VCaP (cell line): ENCODE measurements around the gene DEGS2.

Source experiments
- H3K27ac ChIP-seq: fragments of 450-650 bp; 2 replicates; pipeline ENCODE4 v1.5.1; 2017
- CTCF ChIP-seq: fragments of 450-650 bp; conservative IDR thresholded peaks from 2 replicates; pipeline ENCODE4 v1.5.1; 2017; ENCODE audit warnings: mild to moderate bottlenecking, moderate library complexity

The DEGS2 gene

GRCh38 chr14:100138955-100139354 is 20.5 kb downstream of the DEGS2 start:
- H3K27ac ChIP-seq = no peak overlapping the region
- TF ChIP-seq CTCF = no peak

GRCh38 chr14:100138082-100138787 is 21.2 kb downstream of the DEGS2 start:
- no peak for TF ChIP-seq CTCF
- H3K27ac ChIP-seq = no peak overlapping the region

- H3K27ac ChIP-seq = no peak overlapping the region
- TF ChIP-seq CTCF = no peak
These were observed 22.3 kb downstream of the DEGS2 start for GRCh38 chr14:100137173-100137572.

- no peak for TF ChIP-seq CTCF
- H3K27ac ChIP-seq = no peak overlapping the region
These were observed 23.7 kb downstream of the DEGS2 start for GRCh38 chr14:100135784-100136183.

- H3K27ac ChIP-seq = peak overlapping the region; percentile 43; the same call in 1 of the 2 replicates
These were observed 24.4 kb downstream of the DEGS2 start for GRCh38 chr14:100135073-100135472.

GRCh38 chr14:100134586-100134985 is 24.9 kb downstream of the DEGS2 start:
- no peak for TF ChIP-seq CTCF
- peak overlapping the region; percentile 43; the same call in 1 of the 2 replicates for H3K27ac ChIP-seq

More at GRCh38 chr14:100135073-100135472, 24.4 kb downstream of the DEGS2 start:
- TF ChIP-seq CTCF = no peak

- no peak for TF ChIP-seq CTCF
- H3K27ac ChIP-seq = peak overlapping the region; percentile 43; the same call in 1 of the 2 replicates
These were observed 26.4 kb downstream of the DEGS2 start for GRCh38 chr14:100132903-100133510.
